Neural progenitor cell (in vitro differentiated cells): Measurements from ENCODE around the gene WDR86. TPM values are rescaled to one million over a fixed set of nuclear protein-coding genes. Genes with fewer than 3 reads are reported as not detected.

Source experiments
- DNase-seq: peaks from one replicate; pipeline ENCODE4 v3.0.0-alpha.2; 2016; ENCODE audit warnings: low spot score
- H2AFZ ChIP-seq: fragments of 200-600 bp; sonication (generic); replicated peaks from 2 replicates; pipeline ENCODE4 v1.6.1; 2016; ENCODE audit warnings: antibody characterized with exemption
- H3F3A ChIP-seq: fragments of 200-600 bp; sonication (generic); 2 replicates; pipeline ENCODE4 v1.6.1; 2016; ENCODE audit warnings: antibody characterized with exemption, low read depth
- H3K27ac ChIP-seq: fragments of 200-600 bp; sonication (generic); 2 replicates; pipeline ENCODE4 v1.5.1; 2016; ENCODE audit warnings: mild to moderate bottlenecking
- H3K27me3 ChIP-seq: fragments of 200-600 bp; sonication (generic); 2 replicates; pipeline ENCODE4 v1.6.1; 2016; ENCODE audit warnings: mild to moderate bottlenecking, moderate library complexity
- H3K36me3 ChIP-seq: fragments of 200-600 bp; sonication (generic); 2 replicates; pipeline ENCODE4 v1.5.1; 2016
- H3K4me1 ChIP-seq: fragments of 200-600 bp; sonication (generic); 2 replicates; pipeline ENCODE4 v1.6.1; 2016; ENCODE audit warnings: mixed run types
- H3K4me2 ChIP-seq: fragments of 200-600 bp; sonication (generic); 2 replicates; pipeline ENCODE4 v1.6.1; 2016
- H3K4me3 ChIP-seq: fragments of 200-600 bp; sonication (generic); 2 replicates; pipeline ENCODE4 v1.5.1; 2016
- H3K79me2 ChIP-seq: fragments of 200-600 bp; sonication (generic); 2 replicates; pipeline ENCODE4 v1.6.1; 2016; ENCODE audit warnings: low read depth
- H3K9ac ChIP-seq: fragments of 200-600 bp; sonication (generic); 2 replicates; pipeline ENCODE4 v1.6.1; 2016
- H3K9me3 ChIP-seq: fragments of 200-600 bp; sonication (generic); 2 replicates; pipeline ENCODE4 v1.5.1; 2016; ENCODE audit warnings: low read depth
- H4K20me1 ChIP-seq: fragments of 200-600 bp; sonication (generic); 2 replicates; pipeline ENCODE4 v1.6.1; 2016; ENCODE audit warnings: low read depth
- H3K27ac Mint-ChIP-seq: 3 replicates; pipeline ENCODE4 v1.8.0; 2021; ENCODE audit warnings: mixed read lengths
- H3K27me3 Mint-ChIP-seq: 2 replicates; pipeline ENCODE4 v1.8.0; 2022; ENCODE audit warnings: low read depth, mild to moderate bottlenecking, inconsistent platforms, moderate library complexity, mixed read lengths; ENCODE audit not compliant: insufficient read depth
- H3K36me3 Mint-ChIP-seq: 3 replicates; pipeline ENCODE4 v1.8.0; 2021; ENCODE audit warnings: mixed read lengths
- H3K4me1 Mint-ChIP-seq: 3 replicates; pipeline ENCODE4 v1.8.0; 2021; ENCODE audit warnings: mixed read lengths
- H3K4me3 Mint-ChIP-seq: 3 replicates; pipeline ENCODE4 v1.8.0; 2021; ENCODE audit warnings: mild to moderate bottlenecking, moderate library complexity, mixed read lengths
- H3K9me3 Mint-ChIP-seq: 3 replicates; pipeline ENCODE4 v1.8.0; 2020; ENCODE audit warnings: mixed read lengths
- CTCF ChIP-seq: fragments of 200-600 bp; sonication (generic); IDR thresholded peaks from 2 replicates; pipeline ENCODE4 v1.5.1; 2017; ENCODE audit warnings: antibody characterized with exemption, mild to moderate bottlenecking
- EZH2 ChIP-seq: fragments of 200-600 bp; sonication (generic); IDR thresholded peaks from 2 replicates; pipeline ENCODE4 v1.6.1; 2017; ENCODE audit warnings: antibody characterized with exemption, mild to moderate bottlenecking, moderate library complexity
- EZH2phosphoT487 ChIP-seq: fragments of 200-600 bp; sonication (generic); IDR thresholded peaks from 2 replicates; pipeline ENCODE4 v1.6.1; 2017; ENCODE audit warnings: antibody characterized with exemption
- total RNA-seq: library from RNA; depleted of rRNA; stranded (reverse); fragments of >200 nt; gene quantifications from 2 replicates; pipeline ENCODE4 v1.2.3, GENCODE V29; 2015; ENCODE audit warnings: low replicate concordance

Gene WDR86
- total RNA-seq, 1 donor from 2014 or later: 15.0 TPM

GRCh38 chr7:151426441-151426903 lies 16.6 kb upstream of the WDR86 start:
- Histone ChIP-seq H3K4me2 (no peak overlapping the region), H2AFZ (no peak overlapping the region), H3K79me2 (no peaks in the 10 kb centered on the region), H3K9me3 (no peaks in the 10 kb centered on the region), H3K9ac (no peak overlapping the region), H3K27ac (no peak overlapping the region), H4K20me1 (peaks cover 4% of the 10 kb centered on the region), H3F3A (peaks cover 37% of the 10 kb centered on the region), H3K4me1 (peaks cover 30% of the 10 kb centered on the region), H3K4me3 (no peak overlapping the region), H3K36me3 (no peaks in the 10 kb centered on the region), H3K27me3 (no peaks in the 10 kb centered on the region)
- no peak overlapping the region for H3K4me3 Mint-ChIP-seq
- TF ChIP-seq EZH2 (no peak), EZH2phosphoT487 (no peak), CTCF (no peak)
- peaks cover 19% of the 10 kb centered on the region for H3K27me3 Mint-ChIP-seq
- no peak for DNase-seq
- peaks cover 23% of the 10 kb centered on the region for H3K9me3 Mint-ChIP-seq
- H3K36me3 Mint-ChIP-seq: peaks cover 5% of the 10 kb centered on the region
- no peak overlapping the region for H3K27ac Mint-ChIP-seq
- H3K4me1 Mint-ChIP-seq: peaks cover 28% of the 10 kb centered on the region

- Histone ChIP-seq H2AFZ (no peak overlapping the region), H3K4me2 (no peak overlapping the region), H3K9ac (no peak overlapping the region), H4K20me1 (peaks cover 4% of the 10 kb centered on the region), H3K27me3 (no peaks in the 10 kb centered on the region), H3K9me3 (no peaks in the 10 kb centered on the region), H3K79me2 (no peaks in the 10 kb centered on the region), H3F3A (peaks cover 37% of the 10 kb centered on the region), H3K27ac (no peak overlapping the region), H3K36me3 (no peaks in the 10 kb centered on the region), H3K4me3 (no peak overlapping the region), H3K4me1 (peaks cover 30% of the 10 kb centered on the region)
- DNase-seq: peak; percentile 56
- peaks cover 28% of the 10 kb centered on the region for H3K4me1 Mint-ChIP-seq
- H3K4me3 Mint-ChIP-seq: no peak overlapping the region
- peaks cover 5% of the 10 kb centered on the region for H3K36me3 Mint-ChIP-seq
- no peak overlapping the region for H3K27ac Mint-ChIP-seq
- H3K27me3 Mint-ChIP-seq: peaks cover 18% of the 10 kb centered on the region
- TF ChIP-seq CTCF (no peak), EZH2 (no peak), EZH2phosphoT487 (no peak)
- H3K9me3 Mint-ChIP-seq: peaks cover 25% of the 10 kb centered on the region
These were observed 16.0 kb upstream of the WDR86 start for GRCh38 chr7:151425670-151426440.

- no peaks in the 10 kb centered on the region for H3K27me3 ChIP-seq
- Mint-ChIP-seq H3K4me3 (no peak overlapping the region), H3K27me3 (peaks cover 17% of the 10 kb centered on the region), H3K27ac (no peak overlapping the region), H3K4me1 (peaks cover 25% of the 10 kb centered on the region), H3K36me3 (peaks cover 5% of the 10 kb centered on the region), H3K9me3 (peaks cover 33% of the 10 kb centered on the region)
- peaks cover 4% of the 10 kb centered on the region for H4K20me1 ChIP-seq
- H3K9me3 ChIP-seq: no peaks in the 10 kb centered on the region
- DNase-seq: no peak
- no peak overlapping the region for H3K9ac ChIP-seq
- H3K4me3 ChIP-seq: no peak overlapping the region
- peaks cover 36% of the 10 kb centered on the region for H3F3A ChIP-seq
- TF ChIP-seq CTCF (no peak), EZH2 (no peak), EZH2phosphoT487 (no peak)
- H3K36me3 ChIP-seq: no peaks in the 10 kb centered on the region
- no peak overlapping the region for H3K4me2 ChIP-seq
- H3K4me1 ChIP-seq: peaks cover 26% of the 10 kb centered on the region
- H3K79me2 ChIP-seq: no peaks in the 10 kb centered on the region
- no peak overlapping the region for H3K27ac ChIP-seq
- no peak overlapping the region for H2AFZ ChIP-seq
These were observed 15.0 kb upstream of the WDR86 start for GRCh38 chr7:151424799-151425198.
